GM12878 (cell line): ENCODE results near the gene UBE2D4.
"Not testable (repeated sequence)": the region's sequence is repeated elsewhere in the genome, so short reads cannot be mapped to it uniquely, and the experiment has no call there.

ENCODE experiments used
- ATF2 ChIP-seq: IDR thresholded peaks from 2 replicates; pipeline ENCODE4 v1.6.1; 2012; ENCODE audit warnings: low read length, inconsistent platforms
- BHLHE40 ChIP-seq, 2 experiments: fragments of 450-650 bp in 1 of 2; IDR thresholded peaks; 2 replicates each; pipeline ENCODE4 v1.6.1; 2011 to 2017; ENCODE audit warnings: low read depth in 2 of 2, borderline replicate concordance in 1 of 2, improper control_type of control experiment in 1 of 2, low read length in 1 of 2, mild to moderate bottlenecking in 1 of 2
- EZH2 ChIP-seq: IDR thresholded peaks from 2 replicates; pipeline ENCODE4 v1.6.1; 2012; ENCODE audit warnings: low read depth, mild to moderate bottlenecking, control low read depth, inconsistent platforms, low read length, borderline replicate concordance; ENCODE audit not compliant: control insufficient read depth
- KDM1A ChIP-seq: fragments of 200-600 bp; sonication (generic); IDR thresholded peaks from 2 replicates; pipeline ENCODE4 v1.6.1; 2016; ENCODE audit warnings: borderline replicate concordance
- MXI1 ChIP-seq: fragments of 150-350 bp; IDR thresholded peaks from 2 replicates; pipeline ENCODE4 v1.6.1; 2011; ENCODE audit warnings: low read depth, mild to moderate bottlenecking, inconsistent platforms, low read length, improper control_type of control experiment
- RAD21 ChIP-seq: IDR thresholded peaks from 2 replicates; pipeline ENCODE4 v1.6.1; 2011; ENCODE audit warnings: mild to moderate bottlenecking, low read depth, low read length, moderate library complexity; ENCODE audit not compliant: insufficient read depth
- RCOR1 ChIP-seq: conservative IDR thresholded peaks from 2 replicates; pipeline ENCODE4 v1.6.1; 2012; ENCODE audit warnings: low read depth, low read length, improper control_type of control experiment
- TF ChIP-seq, protein P1 (sequence below), 3 experiments: IDR thresholded peaks in 2 of 3; conservative IDR thresholded peaks in 1 of 3; 2 replicates each; pipeline ENCODE4 v1.5.1; 2011; ENCODE audit warnings: low read depth in 3 of 3, low read length in 3 of 3, mild to moderate bottlenecking in 3 of 3, control low read depth in 2 of 3, moderate library complexity in 2 of 3, inconsistent platforms in 1 of 3, mixed read lengths in 1 of 3; ENCODE audit not compliant: control insufficient read depth in 2 of 3, insufficient read depth in 1 of 3; ENCODE audit errors: extremely low read depth in 1 of 3
- TF ChIP-seq, protein P2 (sequence below): IDR thresholded peaks from 2 replicates; pipeline ENCODE4 v1.6.1; 2011; ENCODE audit warnings: borderline replicate concordance, low read depth, mild to moderate bottlenecking, moderate library complexity, mixed read lengths, low read length; ENCODE audit not compliant: insufficient read depth; ENCODE audit errors: extremely low read length

- not testable (repeated sequence) for TF ChIP-seq ATF2; EZH2; RCOR1; RAD21; MXI1; BHLHE40 (IDR thresholded peaks at IDR 0.05; ENCODE audit: borderline replicate concordance in 1 of 2, low read depth in 2 of 2, low read length in 1 of 2); KDM1A
- TF ChIP-seq, protein P1, sequence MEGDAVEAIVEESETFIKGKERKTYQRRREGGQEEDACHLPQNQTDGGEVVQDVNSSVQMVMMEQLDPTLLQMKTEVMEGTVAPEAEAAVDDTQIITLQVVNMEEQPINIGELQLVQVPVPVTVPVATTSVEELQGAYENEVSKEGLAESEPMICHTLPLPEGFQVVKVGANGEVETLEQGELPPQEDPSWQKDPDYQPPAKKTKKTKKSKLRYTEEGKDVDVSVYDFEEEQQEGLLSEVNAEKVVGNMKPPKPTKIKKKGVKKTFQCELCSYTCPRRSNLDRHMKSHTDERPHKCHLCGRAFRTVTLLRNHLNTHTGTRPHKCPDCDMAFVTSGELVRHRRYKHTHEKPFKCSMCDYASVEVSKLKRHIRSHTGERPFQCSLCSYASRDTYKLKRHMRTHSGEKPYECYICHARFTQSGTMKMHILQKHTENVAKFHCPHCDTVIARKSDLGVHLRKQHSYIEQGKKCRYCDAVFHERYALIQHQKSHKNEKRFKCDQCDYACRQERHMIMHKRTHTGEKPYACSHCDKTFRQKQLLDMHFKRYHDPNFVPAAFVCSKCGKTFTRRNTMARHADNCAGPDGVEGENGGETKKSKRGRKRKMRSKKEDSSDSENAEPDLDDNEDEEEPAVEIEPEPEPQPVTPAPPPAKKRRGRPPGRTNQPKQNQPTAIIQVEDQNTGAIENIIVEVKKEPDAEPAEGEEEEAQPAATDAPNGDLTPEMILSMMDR (IDR thresholded peaks at IDR 0.05 in 2 of 3, conservative IDR thresholded peaks at IDR 0.05 in 1 of 3; ENCODE audit: control insufficient read depth in 2 of 3, extremely low read depth in 1 of 3, insufficient read depth in 1 of 3, low read depth in 3 of 3, low read length in 3 of 3), result not testable (repeated sequence)
- TF ChIP-seq, protein P2, sequence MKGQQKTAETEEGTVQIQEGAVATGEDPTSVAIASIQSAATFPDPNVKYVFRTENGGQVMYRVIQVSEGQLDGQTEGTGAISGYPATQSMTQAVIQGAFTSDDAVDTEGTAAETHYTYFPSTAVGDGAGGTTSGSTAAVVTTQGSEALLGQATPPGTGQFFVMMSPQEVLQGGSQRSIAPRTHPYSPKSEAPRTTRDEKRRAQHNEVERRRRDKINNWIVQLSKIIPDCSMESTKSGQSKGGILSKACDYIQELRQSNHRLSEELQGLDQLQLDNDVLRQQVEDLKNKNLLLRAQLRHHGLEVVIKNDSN, result not testable (repeated sequence)
Measured at GRCh38 chr7:43987476-43987875, 61.2 kb downstream of the UBE2D4 start.
